OCI-LY3 (cell line): ENCODE measurements around the gene ZMYND8.

Experiments
- EZH2phosphoT487 ChIP-seq: fragments of 200-600 bp; shearing (Covaris generic); IDR thresholded peaks from 2 replicates; pipeline ENCODE4 v1.6.1; 2018; ENCODE audit warnings: antibody characterized with exemption, mixed run types, low read depth
- TF ChIP-seq, protein P1 (sequence below): fragments of 200-600, 300-600 bp; sonication (generic); IDR thresholded peaks from 2 replicates; pipeline ENCODE4 v1.5.1; 2014; ENCODE audit warnings: antibody characterized with exemption, low read length, low read depth

DNA sequence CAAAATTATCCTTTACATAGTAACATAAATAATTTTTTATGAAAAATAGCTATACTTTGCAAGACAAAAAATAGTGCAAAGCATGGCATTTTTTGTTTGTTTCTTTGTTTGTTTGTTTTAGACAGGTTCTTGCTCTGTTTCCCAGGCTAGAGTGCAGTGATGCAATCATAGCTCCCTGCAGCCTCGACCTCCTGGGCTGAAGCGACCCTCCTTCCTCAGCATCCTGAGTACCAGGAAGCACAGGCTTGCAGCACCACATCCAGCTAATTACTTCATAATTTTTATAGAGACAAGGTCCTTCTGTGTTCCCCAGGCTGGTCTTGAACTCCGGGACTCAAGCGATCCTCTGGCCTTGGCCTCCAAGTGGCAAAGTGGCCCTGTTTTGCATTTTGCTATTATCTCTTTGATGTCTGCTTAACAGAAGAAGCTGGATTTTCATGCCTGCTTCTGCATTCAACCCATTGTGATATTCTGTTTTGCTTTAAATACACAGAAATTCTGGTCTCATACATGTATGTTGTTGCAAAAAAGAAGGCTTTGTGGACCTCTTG, 49.4 kb upstream of the ZMYND8 start:
- TF ChIP-seq, protein P1, sequence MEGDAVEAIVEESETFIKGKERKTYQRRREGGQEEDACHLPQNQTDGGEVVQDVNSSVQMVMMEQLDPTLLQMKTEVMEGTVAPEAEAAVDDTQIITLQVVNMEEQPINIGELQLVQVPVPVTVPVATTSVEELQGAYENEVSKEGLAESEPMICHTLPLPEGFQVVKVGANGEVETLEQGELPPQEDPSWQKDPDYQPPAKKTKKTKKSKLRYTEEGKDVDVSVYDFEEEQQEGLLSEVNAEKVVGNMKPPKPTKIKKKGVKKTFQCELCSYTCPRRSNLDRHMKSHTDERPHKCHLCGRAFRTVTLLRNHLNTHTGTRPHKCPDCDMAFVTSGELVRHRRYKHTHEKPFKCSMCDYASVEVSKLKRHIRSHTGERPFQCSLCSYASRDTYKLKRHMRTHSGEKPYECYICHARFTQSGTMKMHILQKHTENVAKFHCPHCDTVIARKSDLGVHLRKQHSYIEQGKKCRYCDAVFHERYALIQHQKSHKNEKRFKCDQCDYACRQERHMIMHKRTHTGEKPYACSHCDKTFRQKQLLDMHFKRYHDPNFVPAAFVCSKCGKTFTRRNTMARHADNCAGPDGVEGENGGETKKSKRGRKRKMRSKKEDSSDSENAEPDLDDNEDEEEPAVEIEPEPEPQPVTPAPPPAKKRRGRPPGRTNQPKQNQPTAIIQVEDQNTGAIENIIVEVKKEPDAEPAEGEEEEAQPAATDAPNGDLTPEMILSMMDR = no peak
- TF ChIP-seq EZH2phosphoT487 = no peak
